ENCODE results near the gene OR1F1. TPM values are rescaled to one million over a fixed set of nuclear protein-coding genes. Genes with fewer than 3 reads are reported as not detected.

The OR1F1 gene
- total RNA-seq, 4 donors from 2014 or later: not detected

DNA sequence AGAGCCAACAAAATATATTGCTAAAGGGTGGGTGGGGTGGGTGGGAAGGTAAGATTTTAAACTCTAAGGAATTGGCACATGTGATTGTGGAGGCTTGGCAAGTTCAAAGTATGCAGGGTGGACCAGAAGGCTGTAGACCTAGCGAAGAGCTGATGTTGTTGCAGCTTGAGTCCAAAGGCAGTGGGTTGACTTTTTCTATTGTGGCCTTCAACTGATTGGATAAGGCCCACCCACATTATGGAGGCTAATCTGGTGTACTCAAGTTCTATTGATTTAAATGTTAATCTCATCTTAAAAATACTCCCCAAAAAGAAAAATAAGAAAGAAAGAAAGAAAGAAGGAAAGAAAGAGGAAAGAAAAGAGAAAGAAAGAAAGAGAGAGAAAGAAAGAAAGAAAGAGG is 24.6 kb downstream of the OR1F1 start:
- Histone ChIP-seq H3K4me1 (no peaks in the 10 kb centered on the region), H3K36me3 (no peaks in the 10 kb centered on the region), H3K27me3 (peaks cover 0 to 27% (median 0%) of the 10 kb centered on the region in 4 donors), H3K9me3 (peaks cover 0 to 7% (median 0%) of the 10 kb centered on the region in 4 donors), H3K4me3 (no peak overlapping the region), H3K27ac (replicated peaks in 1 of 4) (no peak overlapping the region)
- intact Hi-C loops (cut with DNase I): no loop called here
- TF ChIP-seq, protein P1, sequence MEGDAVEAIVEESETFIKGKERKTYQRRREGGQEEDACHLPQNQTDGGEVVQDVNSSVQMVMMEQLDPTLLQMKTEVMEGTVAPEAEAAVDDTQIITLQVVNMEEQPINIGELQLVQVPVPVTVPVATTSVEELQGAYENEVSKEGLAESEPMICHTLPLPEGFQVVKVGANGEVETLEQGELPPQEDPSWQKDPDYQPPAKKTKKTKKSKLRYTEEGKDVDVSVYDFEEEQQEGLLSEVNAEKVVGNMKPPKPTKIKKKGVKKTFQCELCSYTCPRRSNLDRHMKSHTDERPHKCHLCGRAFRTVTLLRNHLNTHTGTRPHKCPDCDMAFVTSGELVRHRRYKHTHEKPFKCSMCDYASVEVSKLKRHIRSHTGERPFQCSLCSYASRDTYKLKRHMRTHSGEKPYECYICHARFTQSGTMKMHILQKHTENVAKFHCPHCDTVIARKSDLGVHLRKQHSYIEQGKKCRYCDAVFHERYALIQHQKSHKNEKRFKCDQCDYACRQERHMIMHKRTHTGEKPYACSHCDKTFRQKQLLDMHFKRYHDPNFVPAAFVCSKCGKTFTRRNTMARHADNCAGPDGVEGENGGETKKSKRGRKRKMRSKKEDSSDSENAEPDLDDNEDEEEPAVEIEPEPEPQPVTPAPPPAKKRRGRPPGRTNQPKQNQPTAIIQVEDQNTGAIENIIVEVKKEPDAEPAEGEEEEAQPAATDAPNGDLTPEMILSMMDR (IDR thresholded peaks at IDR 0.05): no peak
- TF ChIP-seq POLR2A (IDR thresholded peaks at IDR 0.05; ENCODE audit: low read depth): no peak
- 71% methylated on average over 1 of the region's 1 CpG for WGBS
- DNase-seq (ENCODE audit: extremely low spot score): no peak

DNA sequence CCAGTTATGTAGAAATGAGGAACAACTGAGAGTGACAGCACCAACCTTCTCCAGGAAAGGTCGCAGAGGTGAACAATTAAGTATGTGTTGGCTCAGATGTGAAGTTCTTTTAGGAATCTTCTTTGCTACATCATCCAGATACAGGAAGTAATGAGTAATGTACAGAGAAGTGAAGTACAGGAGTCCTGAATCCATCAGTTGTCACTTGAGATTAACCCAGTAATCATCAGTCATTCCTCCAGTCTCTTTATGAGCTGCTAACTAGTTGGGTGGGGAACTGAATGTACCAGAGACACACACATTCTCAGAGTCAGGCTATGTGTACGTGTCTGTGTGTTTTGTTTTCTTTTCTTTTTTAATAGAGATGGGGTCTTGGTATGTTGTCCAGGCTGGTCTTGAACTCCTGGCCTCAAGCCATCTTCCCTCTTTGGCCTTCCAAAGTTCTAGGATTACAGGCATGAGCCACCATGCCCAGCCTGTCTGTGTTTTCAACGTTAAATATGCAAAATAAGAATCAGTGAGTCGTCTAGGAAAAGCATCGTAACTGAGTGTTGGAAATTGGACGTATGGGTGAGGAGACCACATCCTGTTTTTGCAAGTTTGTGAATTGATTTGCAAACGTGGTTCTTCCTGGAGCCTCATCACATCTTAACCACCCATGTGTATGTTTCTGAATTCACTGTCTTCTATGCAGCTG is 27.0 kb downstream of the OR1F1 start:
- 44% methylated on average over 7 of the region's 7 CpGs for WGBS
- TF ChIP-seq EP300 (IDR thresholded peaks at IDR 0.05) (no peak), POLR2AphosphoS5 (IDR thresholded peaks at IDR 0.05) (no peak), POLR2A (IDR thresholded peaks at IDR 0.05; ENCODE audit: low read depth) (no peak)
- TF ChIP-seq, protein P1 (IDR thresholded peaks at IDR 0.05): no peak

DNA sequence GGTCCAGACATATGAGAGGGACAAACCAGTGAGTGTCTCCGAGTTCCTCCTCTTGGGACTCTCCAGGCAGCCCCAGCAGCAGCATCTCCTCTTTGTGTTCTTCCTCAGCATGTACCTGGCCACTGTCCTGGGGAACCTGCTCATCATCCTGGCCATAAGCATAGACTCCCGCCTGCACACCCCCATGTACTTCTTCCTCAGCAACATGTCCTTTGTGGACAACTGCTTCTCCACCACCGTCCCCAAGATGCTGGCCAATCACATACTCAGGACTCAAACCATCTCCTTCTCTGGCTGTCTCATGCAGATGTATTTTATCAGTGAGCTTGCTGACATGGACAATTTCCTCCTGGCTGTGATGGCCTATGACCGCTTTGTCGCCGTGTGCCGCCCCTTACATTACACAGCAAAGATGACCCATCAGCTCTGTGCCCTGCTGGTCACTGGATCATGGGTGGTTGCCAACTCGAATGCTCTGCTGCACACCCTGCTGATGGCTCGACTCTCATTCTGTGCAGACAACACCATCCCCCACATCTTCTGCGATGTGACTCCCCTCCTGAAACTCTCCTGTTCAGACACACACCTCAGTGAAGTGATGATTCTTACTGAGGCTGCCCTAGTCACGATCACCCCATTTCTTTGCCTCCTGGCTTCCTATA is 27.7 kb downstream of the OR1F1 start:
- Histone ChIP-seq H3K27me3 (peaks cover 0 to 13% (median 0%) of the 10 kb centered on the region in 4 donors), H3K36me3 (no peaks in the 10 kb centered on the region), H3K4me3 (no peak overlapping the region), H3K4me1 (no peaks in the 10 kb centered on the region), H3K9me3 (peaks cover 0 to 13% (median 7%) of the 10 kb centered on the region in 4 donors), H3K27ac (replicated peaks in 1 of 4) (no peak overlapping the region)
- intact Hi-C loops (cut with DNase I): no loop called here
- WGBS: 88% methylated on average over 11 of the region's 11 CpGs
- TF ChIP-seq EP300 (IDR thresholded peaks at IDR 0.05) (no peak), POLR2AphosphoS5 (IDR thresholded peaks at IDR 0.05) (no peak), POLR2A (IDR thresholded peaks at IDR 0.05; ENCODE audit: low read depth) (no peak)
- TF ChIP-seq, protein P1 (IDR thresholded peaks at IDR 0.05): no peak
- DNase-seq (ENCODE audit: extremely low spot score): no peak

More for the DNA sequence above, 27.0 kb downstream of the OR1F1 start:
- no peak overlapping the region for H3K27ac ChIP-seq (replicated peaks in 1 of 4)
- no peaks in the 10 kb centered on the region for H3K36me3 ChIP-seq
- no peak overlapping the region for H3K4me3 ChIP-seq
- H3K9me3 ChIP-seq: peaks cover 0 to 6% (median 1%) of the 10 kb centered on the region in 4 donors
- intact Hi-C loops (cut with DNase I): no loop called here
- H3K27me3 ChIP-seq: peaks cover 0 to 13% (median 0%) of the 10 kb centered on the region in 4 donors
- no peaks in the 10 kb centered on the region for H3K4me1 ChIP-seq
- DNase-seq (ENCODE audit: extremely low spot score): no peak

DNA sequence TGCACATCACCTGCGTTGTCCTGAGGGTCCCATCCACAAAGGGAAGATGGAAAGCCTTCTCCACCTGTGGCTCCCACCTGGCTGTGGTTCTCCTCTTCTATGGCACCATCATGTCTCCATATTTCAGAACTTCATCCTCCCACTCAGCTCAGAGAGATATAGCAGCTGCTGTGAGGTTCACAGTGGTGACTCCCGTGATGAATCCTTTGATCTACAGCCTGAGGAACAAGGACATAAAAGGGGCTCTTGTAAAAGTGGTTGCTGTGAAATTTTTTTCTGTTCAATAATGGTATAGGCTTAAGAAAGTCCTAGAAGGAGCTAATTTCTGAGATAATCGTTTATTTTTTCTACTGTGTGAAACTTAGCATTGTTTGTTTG is 28.2 kb downstream of the OR1F1 start:
- WGBS: 51% methylated on average over 3 of the region's 3 CpGs
- intact Hi-C loops (cut with DNase I): no loop called here
- peaks cover 0 to 13% (median 0%) of the 10 kb centered on the region in 4 donors for H3K27me3 ChIP-seq

More for the DNA sequence above, 28.2 kb downstream of the OR1F1 start:
- Histone ChIP-seq H3K9me3 (peaks cover 0 to 18% (median 12%) of the 10 kb centered on the region in 4 donors), H3K36me3 (peaks cover 0 to under 1% (median 0%) of the 10 kb centered on the region in 4 donors), H3K27ac (replicated peaks in 1 of 4) (no peak overlapping the region), H3K4me1 (no peaks in the 10 kb centered on the region), H3K4me3 (no peak overlapping the region)
- TF ChIP-seq POLR2AphosphoS5 (IDR thresholded peaks at IDR 0.05): no peak
- TF ChIP-seq EP300 (IDR thresholded peaks at IDR 0.05): no peak
- TF ChIP-seq, protein P1 (IDR thresholded peaks at IDR 0.05): no peak
- TF ChIP-seq POLR2A (IDR thresholded peaks at IDR 0.05; ENCODE audit: low read depth): no peak
- no peak for DNase-seq (ENCODE audit: extremely low spot score)

Measured in esophagus muscularis mucosa (tissue), 4 donors.